GM12872 (cell line): ENCODE results near the gene MTF1.

Experiments used
- CTCF ChIP-seq: IDR thresholded peaks from 3 replicates; pipeline ENCODE4 v1.5.1; 2011; ENCODE audit warnings: low read depth, mild to moderate bottlenecking, low read length, moderate library complexity; ENCODE audit not compliant: insufficient read depth

Gene MTF1

DNA sequence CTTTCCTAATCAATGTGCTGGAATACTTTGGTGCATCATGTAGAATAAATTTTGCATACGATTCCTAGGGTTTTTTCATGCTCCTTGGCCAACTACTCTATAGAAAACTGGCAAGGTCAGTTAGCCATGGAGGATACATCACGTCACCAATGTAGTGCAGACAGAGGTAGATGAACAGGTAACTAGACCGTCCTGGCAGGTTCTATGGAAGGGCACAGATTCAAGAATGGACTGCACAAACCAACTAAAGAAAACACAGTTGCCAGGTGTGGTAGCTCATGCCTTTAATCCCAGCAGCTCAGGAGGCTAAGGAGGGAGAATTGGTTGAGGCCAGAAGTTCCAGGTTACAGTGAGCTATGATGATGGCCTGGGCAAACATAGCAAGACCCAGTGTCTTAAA is 9.9 kb downstream of the MTF1 start:
- no peak for TF ChIP-seq CTCF

DNA sequence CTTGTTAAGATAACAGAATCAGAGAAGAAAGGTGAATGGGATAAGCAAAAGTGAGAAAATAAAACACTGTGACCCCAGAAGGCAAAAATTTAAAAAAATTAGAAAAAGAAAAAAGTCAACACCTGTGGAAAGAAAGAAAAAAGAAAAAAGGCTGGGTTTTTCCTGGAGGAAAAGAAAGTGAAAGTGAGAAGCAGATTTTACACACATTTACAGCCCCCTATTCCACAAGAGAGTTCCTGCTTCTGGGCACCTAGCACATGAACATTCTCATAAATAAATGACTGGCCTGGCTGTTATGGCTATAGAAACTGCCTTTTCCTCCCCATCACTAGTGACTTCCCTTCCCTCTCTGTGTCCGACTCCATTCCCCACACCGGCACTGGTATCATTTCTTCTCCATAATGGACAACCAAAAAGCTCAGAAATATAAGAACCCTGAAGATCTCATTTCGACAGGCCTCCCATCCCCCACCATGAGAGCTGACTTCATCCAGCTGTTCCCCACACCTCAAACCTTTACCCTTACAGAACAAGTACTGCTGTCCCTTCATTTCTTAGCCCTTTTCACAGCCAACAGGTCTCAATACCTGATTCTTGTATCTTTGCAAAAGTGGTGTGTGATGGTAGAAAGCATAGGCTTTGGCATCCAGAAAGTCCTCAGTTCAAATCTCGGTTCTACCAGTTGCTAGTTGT is 12.6 kb downstream of the MTF1 start:
- no peak for TF ChIP-seq CTCF

GRCh38 chr1:37845786-37846185 is 13.6 kb downstream of the MTF1 start:
- no peak for TF ChIP-seq CTCF

GRCh38 chr1:37845049-37845646 is 14.2 kb downstream of the MTF1 start:
- TF ChIP-seq CTCF: no peak

DNA sequence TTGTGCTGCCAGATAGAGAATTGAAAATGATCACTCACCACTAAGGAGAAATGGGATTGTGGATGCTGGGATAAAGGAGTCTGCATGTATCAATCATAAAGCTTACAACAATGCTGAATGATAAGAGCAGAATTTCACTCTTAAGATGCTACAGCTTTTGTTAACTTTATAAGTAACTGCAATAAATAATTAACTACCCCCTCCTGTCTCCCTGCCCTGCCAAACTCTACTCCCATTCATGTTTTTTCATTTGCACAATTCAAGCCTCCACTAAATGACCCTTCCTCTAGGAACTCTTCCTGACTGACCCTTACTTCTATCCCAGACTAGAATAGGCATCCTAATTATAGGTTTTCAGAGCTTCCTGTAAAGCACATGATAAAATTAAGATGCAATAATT is 14.9 kb downstream of the MTF1 start:
- no peak for TF ChIP-seq CTCF

DNA sequence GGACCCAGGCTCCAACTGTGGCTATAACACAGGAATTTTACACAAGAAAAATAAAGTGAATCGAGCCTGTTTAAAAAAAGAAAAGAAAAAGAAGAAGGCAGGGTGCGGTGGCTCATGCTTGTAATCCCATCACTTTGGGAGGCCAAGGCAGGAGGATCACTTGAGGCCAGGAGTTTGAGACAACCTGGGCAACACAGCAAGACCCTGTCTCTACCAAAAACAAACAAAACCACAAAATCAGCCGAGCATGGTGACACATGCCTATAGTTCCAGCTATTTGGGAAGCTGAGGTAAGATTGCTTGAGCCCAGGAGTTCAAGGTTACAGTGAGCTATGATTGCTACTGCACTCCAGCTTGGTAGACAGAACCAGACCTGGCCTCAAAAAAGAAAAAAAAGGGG is 17.7 kb downstream of the MTF1 start:
- TF ChIP-seq CTCF: no peak

GRCh38 chr1:37840711-37841110 is 18.7 kb downstream of the MTF1 start:
- no peak for TF ChIP-seq CTCF
